ENCODE results near the gene LCOR. TPM values are rescaled to one million over a fixed set of nuclear protein-coding genes. Genes with fewer than 3 reads are reported as not detected.

The LCOR gene
- total and polyA plus RNA-seq, 2 of the 4 experiments (the other 2 are of a cell fraction), result 3.7 to 36.9 TPM

- dilution Hi-C loops (cut with HindIII; ENCODE audit: low sequenced_read_pairs, unreplicated experiment), result no loop called here
- Histone ChIP-seq H4K5ac (ENCODE audit: low read depth, low read length) (no peak overlapping the region), H3K18ac (ENCODE audit: low read depth, low read length) (no peak overlapping the region), H3K9ac (ENCODE audit: low read depth, low read length) (no peak overlapping the region), H3K4me2 (ENCODE audit: low read depth, low read length) (no peak overlapping the region), H3K4ac (ENCODE audit: low read depth, low read length) (no peak overlapping the region), H2BK5ac (ENCODE audit: low read depth, low read length, poor library complexity, severe bottlenecking) (no peak overlapping the region), H3K27ac (ENCODE audit: insufficient read depth, low read length) (no peak overlapping the region), H2AFZ (replicated peaks; ENCODE audit: low read length, poor library complexity) (no peak overlapping the region), H3K4me1 (ENCODE audit: control insufficient read depth, insufficient read depth, low read length) (peaks cover 8% of the 10 kb centered on the region), H3K14ac (replicated peaks; ENCODE audit: low read depth, low read length) (no peak overlapping the region), H2BK15ac (ENCODE audit: low read depth, low read length) (no peak overlapping the region), H3K9me1 (ENCODE audit: insufficient read depth, low read length) (peaks cover 11% of the 10 kb centered on the region), H2AK5ac (ENCODE audit: low read depth, low read length) (no peak overlapping the region), H3K36me3 (ENCODE audit: control insufficient read depth, insufficient read depth, low read length) (no peaks in the 10 kb centered on the region), H2AK9ac (replicated peaks; ENCODE audit: low read depth, low read length, poor library complexity) (no peak overlapping the region), H2BK120ac (ENCODE audit: low read depth, low read length) (no peak overlapping the region), H3K79me1 (ENCODE audit: low read depth in 1 of 2, low read length in 2 of 2) (peaks cover 4 to 27% of the 10 kb centered on the region in 2 experiments), H4K8ac (ENCODE audit: low read depth in 2 of 2, low read length in 2 of 2) (no peak overlapping the region), H3K23ac (ENCODE audit: low read depth, low read length) (no peak overlapping the region), H3K56ac (ENCODE audit: extremely low read depth, insufficient read depth, low read length) (no peak overlapping the region), H3K4me3 (ENCODE audit: insufficient read depth, low read depth, low read length) (no peak overlapping the region), H3K9me3 (ENCODE audit: control insufficient read depth, insufficient read depth, low read length) (no peaks in the 10 kb centered on the region), H3K27me3 (ENCODE audit: control insufficient read depth, insufficient read depth, low read length) (no peaks in the 10 kb centered on the region), H4K91ac (ENCODE audit: insufficient read depth, low read depth, low read length) (no peak overlapping the region), H2BK20ac (ENCODE audit: low read depth, low read length) (no peak overlapping the region), H4K20me1 (ENCODE audit: insufficient read depth, low read length) (peaks cover 7% of the 10 kb centered on the region; the same call in 1 of the 2 replicates)
- no CpG with 5 or more reads among the region's 2 CpGs for WGBS, 2 experiments (ENCODE audit: extremely low coverage in 2 of 2, insufficient read length in 1 of 2)
- no TSS peak for BruUV-seq (replicated peaks)
- intact Hi-C loops (cut with micrococcal nuclease), result loop anchor here (5.0 kb wide), 1 partner anchor 112 kb away; no protein-coding TSS in a partner anchor
- POLR2A ChIA-PET (ENCODE audit: unreplicated experiment), result no interaction called here
- no peak for ATAC-seq (ENCODE audit: low read depth)
- in situ Hi-C loops (cut with MboI; ENCODE audit: low sequenced_read_pairs), result no loop called here
- no peak for TF ChIP-seq RCOR1 (IDR thresholded peaks at IDR 0.05; ENCODE audit: insufficient replicate concordance, low read length)
- no peak for TF ChIP-seq MXI1 (IDR thresholded peaks at IDR 0.05; ENCODE audit: borderline replicate concordance, low read depth, low read length)
- TF ChIP-seq NFE2L2 (IDR thresholded peaks at IDR 0.05; ENCODE audit: low read depth, low read length), result no peak
- TF ChIP-seq CTCF (conservative IDR thresholded peaks at IDR 0.05; ENCODE audit: low read depth, low read length), result no peak
- no peak for TF ChIP-seq RFX5 (IDR thresholded peaks at IDR 0.05; ENCODE audit: low read depth, low read length)
- no peak for DNase-seq
- CTCF ChIA-PET, result no interaction called here
Measured at GRCh38 chr10:96964131-96964530, 132.0 kb downstream of the LCOR start.

Measured in IMR-90 (cell line).